ENCODE measurements around the gene CPTP.

The CPTP gene

DNA sequence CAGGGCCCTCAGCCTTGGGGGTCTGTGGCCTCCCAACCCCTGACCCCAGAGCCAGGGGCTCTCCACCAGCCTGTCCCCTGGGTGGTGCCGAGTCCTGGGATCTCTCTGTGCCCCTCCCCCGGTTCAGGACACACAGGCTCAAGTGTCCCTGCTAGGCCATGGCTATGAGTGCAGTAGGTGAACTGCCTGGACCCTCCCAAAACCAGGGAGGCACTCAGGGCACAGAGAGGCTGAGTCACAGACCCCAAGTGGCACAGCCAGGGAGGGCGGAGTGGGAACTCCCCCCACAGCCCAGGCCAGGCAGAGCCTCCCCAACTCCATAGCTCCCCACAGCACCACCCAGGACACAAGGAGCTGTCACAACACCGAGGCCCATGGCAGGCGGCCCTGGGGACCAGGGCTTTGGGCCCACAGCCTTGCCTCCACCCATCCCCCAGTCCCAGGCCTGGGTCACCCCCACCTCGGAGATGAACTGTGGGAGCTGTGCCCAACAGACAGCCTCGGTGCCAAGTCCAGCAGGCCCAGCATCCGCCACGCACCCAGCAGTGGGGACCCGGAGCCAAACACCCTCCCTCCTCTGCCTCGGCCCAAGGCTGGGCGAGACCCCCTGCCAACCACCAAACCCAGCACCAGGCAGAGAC lies 21.4 kb downstream of the CPTP start:
- in situ Hi-C loops (cut with MboI; ENCODE audit: low sequenced_read_pairs, unreplicated experiment) = no loop called here
- TF ChIP-seq, protein P1, sequence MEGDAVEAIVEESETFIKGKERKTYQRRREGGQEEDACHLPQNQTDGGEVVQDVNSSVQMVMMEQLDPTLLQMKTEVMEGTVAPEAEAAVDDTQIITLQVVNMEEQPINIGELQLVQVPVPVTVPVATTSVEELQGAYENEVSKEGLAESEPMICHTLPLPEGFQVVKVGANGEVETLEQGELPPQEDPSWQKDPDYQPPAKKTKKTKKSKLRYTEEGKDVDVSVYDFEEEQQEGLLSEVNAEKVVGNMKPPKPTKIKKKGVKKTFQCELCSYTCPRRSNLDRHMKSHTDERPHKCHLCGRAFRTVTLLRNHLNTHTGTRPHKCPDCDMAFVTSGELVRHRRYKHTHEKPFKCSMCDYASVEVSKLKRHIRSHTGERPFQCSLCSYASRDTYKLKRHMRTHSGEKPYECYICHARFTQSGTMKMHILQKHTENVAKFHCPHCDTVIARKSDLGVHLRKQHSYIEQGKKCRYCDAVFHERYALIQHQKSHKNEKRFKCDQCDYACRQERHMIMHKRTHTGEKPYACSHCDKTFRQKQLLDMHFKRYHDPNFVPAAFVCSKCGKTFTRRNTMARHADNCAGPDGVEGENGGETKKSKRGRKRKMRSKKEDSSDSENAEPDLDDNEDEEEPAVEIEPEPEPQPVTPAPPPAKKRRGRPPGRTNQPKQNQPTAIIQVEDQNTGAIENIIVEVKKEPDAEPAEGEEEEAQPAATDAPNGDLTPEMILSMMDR (IDR thresholded peaks at IDR 0.05; ENCODE audit: borderline replicate concordance, control extremely low read depth, extremely low read depth, insufficient read depth, missing control alignments) = no peak
- DNase-seq (ENCODE audit: low spot score) = no peak

- TF ChIP-seq, protein P1 (IDR thresholded peaks at IDR 0.05; ENCODE audit: borderline replicate concordance, control extremely low read depth, extremely low read depth, insufficient read depth, missing control alignments) = no peak
- DNase-seq (ENCODE audit: low spot score) = no peak
- in situ Hi-C loops (cut with MboI; ENCODE audit: low sequenced_read_pairs, unreplicated experiment) = no loop called here
Observed at GRCh38 chr1:1346501-1346890, 21.9 kb downstream of the CPTP start.

DNA sequence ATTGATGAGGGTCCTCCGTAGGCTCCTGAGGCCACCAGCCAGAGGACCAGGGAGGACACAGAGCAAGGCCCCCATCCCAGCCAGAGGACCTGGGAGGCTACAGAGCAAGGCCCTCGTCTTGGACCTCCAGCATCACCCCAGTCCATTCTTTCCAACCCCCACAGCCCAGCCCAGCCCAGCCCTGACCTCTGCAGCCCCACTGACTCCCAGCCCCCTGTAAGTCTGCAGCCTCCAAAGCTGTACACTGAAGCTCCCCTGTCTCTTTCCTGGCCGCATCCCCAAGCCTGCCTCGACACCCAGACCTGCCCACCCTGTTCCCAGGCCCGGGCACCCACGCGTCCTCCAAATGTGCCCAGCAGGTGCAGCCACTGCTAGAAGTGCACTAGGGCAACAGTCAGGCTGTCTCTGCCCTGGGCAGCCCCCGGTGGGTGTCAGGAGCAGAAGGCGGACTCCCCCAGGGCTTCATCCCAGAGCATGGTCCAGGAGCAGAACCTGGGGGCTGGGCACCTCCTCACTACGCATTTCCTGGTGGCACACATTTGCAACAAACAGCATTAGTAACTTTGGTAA lies 22.5 kb downstream of the CPTP start:
- DNase-seq (ENCODE audit: low spot score) = no peak
- in situ Hi-C loops (cut with MboI; ENCODE audit: low sequenced_read_pairs, unreplicated experiment) = no loop called here
- TF ChIP-seq, protein P1 (IDR thresholded peaks at IDR 0.05; ENCODE audit: borderline replicate concordance, control extremely low read depth, extremely low read depth, insufficient read depth, missing control alignments) = no peak

- in situ Hi-C loops (cut with MboI; ENCODE audit: low sequenced_read_pairs, unreplicated experiment) = no loop called here
- TF ChIP-seq, protein P1 (IDR thresholded peaks at IDR 0.05; ENCODE audit: borderline replicate concordance, control extremely low read depth, extremely low read depth, insufficient read depth, missing control alignments) = no peak
- no peak for DNase-seq (ENCODE audit: low spot score)
Observed at GRCh38 chr1:1347663-1348419, 23.2 kb downstream of the CPTP start.

DNA sequence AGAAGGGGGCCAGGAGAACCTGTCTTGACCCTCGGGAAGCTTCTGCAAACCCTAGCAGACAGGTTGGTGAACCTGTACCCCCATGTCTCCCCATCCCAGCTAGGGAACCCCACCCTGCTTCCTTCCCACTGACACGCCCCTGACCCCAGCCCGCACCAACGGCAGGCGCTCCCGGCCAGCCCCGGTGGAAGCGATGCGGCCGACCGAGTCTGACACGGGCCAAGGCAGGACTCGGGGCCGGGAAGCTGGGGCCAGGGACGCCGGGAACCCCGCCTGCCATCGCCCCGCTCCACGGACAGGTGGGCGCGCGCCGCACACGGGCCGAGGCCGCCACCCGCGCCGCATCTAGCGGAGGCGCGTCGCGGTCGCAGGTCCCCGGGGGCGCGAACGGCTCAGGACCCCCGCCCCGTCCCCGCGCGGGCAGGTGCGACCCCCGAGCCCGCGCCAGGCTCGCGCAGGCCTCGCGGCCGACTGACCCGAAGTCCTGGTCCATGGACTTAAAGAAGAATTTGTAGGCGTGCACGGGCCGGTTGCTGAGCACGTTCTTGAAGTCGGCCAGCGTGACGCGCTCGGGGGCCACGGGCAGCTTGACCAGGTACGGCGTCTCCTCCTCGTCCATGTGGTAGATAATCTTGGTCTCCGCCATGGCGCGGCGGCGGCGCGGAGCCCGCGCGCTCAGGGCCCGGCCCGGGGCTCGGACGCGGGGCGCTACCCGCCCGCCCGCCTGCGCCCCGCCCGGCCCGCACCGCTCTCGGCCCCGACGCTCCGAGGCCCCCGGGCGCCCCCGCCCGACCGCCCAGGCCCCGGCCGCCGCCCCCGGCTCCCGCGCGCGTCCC lies 24.0 kb downstream of the CPTP start:
- no peak for DNase-seq (ENCODE audit: low spot score)
- in situ Hi-C loops (cut with MboI; ENCODE audit: low sequenced_read_pairs, unreplicated experiment) = no loop called here
- TF ChIP-seq, protein P1 (IDR thresholded peaks at IDR 0.05; ENCODE audit: borderline replicate concordance, control extremely low read depth, extremely low read depth, insufficient read depth, missing control alignments) = no peak

All from GM13976 (cell line).